RWPE2 (cell line): Measurements from ENCODE around the gene KCNG1.
A peak's percentile ranks its signal among the peaks of the same experiment; 100 is the strongest.

Experiments used
- ATAC-seq: fragments of 200-7000 bp; cut with Tn5 transposase; 3 replicates; pipeline ENCODE4 v1.9.1; 2021; ENCODE audit warnings: low read depth
- DNase-seq: peaks from one replicate; pipeline ENCODE4 v3.0.0-alpha.2; 2020; ENCODE audit warnings: low spot score
- H3K27ac ChIP-seq: fragments of 450-650 bp; 2 replicates; pipeline ENCODE4 v1.5.1; 2017; ENCODE audit warnings: mild to moderate bottlenecking; ENCODE audit not compliant: poor library complexity, severe bottlenecking
- H3K27me3 ChIP-seq: fragments of 250-450 bp; sonication (Bioruptor Pico); 2 replicates; pipeline ENCODE4 v1.5.1; 2021; ENCODE audit warnings: mild to moderate bottlenecking, moderate library complexity; ENCODE audit not compliant: insufficient read depth, poor library complexity, severe bottlenecking
- H3K36me3 ChIP-seq: fragments of 250-450 bp; sonication (Bioruptor Pico); 2 replicates; pipeline ENCODE4 v1.5.1; 2020; ENCODE audit warnings: low read depth, mild to moderate bottlenecking, moderate library complexity
- H3K4me1 ChIP-seq: fragments of 250-450 bp; sonication (Bioruptor Pico); 2 replicates; pipeline ENCODE4 v1.5.1; 2021; ENCODE audit warnings: mild to moderate bottlenecking, moderate library complexity; ENCODE audit not compliant: insufficient read depth, poor library complexity, severe bottlenecking
- H3K4me3 ChIP-seq: fragments of 250-450 bp; sonication (Bioruptor Pico); 2 replicates; pipeline ENCODE4 v1.5.1; 2021; ENCODE audit warnings: mild to moderate bottlenecking, moderate library complexity; ENCODE audit not compliant: severe bottlenecking
- H3K9me3 ChIP-seq: fragments of 250-450 bp; sonication (Bioruptor Pico); 2 replicates; pipeline ENCODE4 v1.5.1; 2021; ENCODE audit warnings: mild to moderate bottlenecking, moderate library complexity; ENCODE audit not compliant: severe bottlenecking
- TF ChIP-seq, protein P1 (sequence below): fragments of 450-650 bp; IDR thresholded peaks from one replicate; pipeline ENCODE4 v1.5.1; 2017; ENCODE audit warnings: mild to moderate bottlenecking, moderate library complexity; ENCODE audit not compliant: poor library complexity, severe bottlenecking

The KCNG1 gene

DNA sequence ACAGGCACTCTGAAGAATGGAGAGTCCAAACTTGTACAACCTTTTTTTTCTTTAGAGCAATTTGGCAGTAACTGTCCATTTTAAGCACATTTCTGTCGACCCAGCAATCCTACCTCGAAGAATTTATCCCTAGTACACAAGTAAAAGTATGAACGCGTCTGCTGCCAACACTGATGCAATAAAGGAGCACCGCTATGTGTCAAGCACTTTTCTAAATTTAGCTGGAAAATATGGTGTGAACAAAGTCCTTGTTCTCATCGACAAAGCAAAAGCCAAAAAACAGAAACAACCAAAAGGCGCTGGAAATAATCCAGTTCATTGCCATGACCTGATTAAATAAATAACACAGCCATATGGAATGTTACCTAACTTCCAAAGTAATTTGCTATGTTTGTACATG is 65.6 kb downstream of the KCNG1 start:
- DNase-seq (no peak), ATAC-seq (no peak)
- TF ChIP-seq, protein P1, sequence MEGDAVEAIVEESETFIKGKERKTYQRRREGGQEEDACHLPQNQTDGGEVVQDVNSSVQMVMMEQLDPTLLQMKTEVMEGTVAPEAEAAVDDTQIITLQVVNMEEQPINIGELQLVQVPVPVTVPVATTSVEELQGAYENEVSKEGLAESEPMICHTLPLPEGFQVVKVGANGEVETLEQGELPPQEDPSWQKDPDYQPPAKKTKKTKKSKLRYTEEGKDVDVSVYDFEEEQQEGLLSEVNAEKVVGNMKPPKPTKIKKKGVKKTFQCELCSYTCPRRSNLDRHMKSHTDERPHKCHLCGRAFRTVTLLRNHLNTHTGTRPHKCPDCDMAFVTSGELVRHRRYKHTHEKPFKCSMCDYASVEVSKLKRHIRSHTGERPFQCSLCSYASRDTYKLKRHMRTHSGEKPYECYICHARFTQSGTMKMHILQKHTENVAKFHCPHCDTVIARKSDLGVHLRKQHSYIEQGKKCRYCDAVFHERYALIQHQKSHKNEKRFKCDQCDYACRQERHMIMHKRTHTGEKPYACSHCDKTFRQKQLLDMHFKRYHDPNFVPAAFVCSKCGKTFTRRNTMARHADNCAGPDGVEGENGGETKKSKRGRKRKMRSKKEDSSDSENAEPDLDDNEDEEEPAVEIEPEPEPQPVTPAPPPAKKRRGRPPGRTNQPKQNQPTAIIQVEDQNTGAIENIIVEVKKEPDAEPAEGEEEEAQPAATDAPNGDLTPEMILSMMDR: no peak
- Histone ChIP-seq H3K4me1 (peaks cover 46% of the 10 kb centered on the region), H3K27me3 (no peaks in the 10 kb centered on the region), H3K9me3 (no peaks in the 10 kb centered on the region), H3K27ac (peak overlapping the region; percentile 48), H3K36me3 (peaks cover 71% of the 10 kb centered on the region), H3K4me3 (peak overlapping the region; percentile 72)

DNA sequence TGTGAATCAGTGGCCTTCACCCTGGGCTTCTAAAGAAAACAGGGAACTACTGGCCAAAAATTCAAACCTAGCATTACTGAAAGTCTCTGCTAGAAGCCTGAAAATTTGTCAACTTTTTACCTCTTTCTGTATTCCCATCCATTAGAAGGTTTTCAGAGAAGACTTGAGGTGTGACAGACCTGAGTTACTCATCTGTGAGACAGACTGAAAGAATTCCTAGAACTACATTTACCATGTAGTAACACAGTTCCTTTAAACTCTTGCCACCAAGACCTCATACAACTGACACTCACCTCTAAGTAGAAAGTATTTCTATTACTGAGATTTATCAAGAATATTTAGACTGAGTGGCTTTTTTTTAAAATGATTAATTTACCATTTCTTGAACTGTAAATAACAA is 69.1 kb downstream of the KCNG1 start:
- Histone ChIP-seq H3K27me3 (no peaks in the 10 kb centered on the region), H3K4me1 (peaks cover 41% of the 10 kb centered on the region), H3K9me3 (no peaks in the 10 kb centered on the region), H3K4me3 (no peak overlapping the region), H3K27ac (no peak overlapping the region), H3K36me3 (peaks cover 81% of the 10 kb centered on the region)
- DNase-seq (no peak), ATAC-seq (peak; percentile 38; the same call in 2 of the 3 replicates)
- TF ChIP-seq, protein P1: no peak
